HG02884 (cell line): ENCODE data around the gene CMTM5.
"Not testable (repeated sequence)": the region's sequence is repeated elsewhere in the genome, so short reads cannot be mapped to it uniquely, and the experiment has no call there.

ENCODE experiments used
- ATAC-seq: cut with Tn5 transposase; IDR thresholded peaks from one replicate; pipeline ENCODE4 v1.9.1; 2021; ENCODE audit warnings: mild to moderate bottlenecking, moderate library complexity; ENCODE audit not compliant: unreplicated experiment

Gene CMTM5

GRCh38 chr14:23377573-23378563 is 1.0 kb downstream of the CMTM5 start:
- no peak for ATAC-seq

GRCh38 chr14:23378612-23379220 is 1.9 kb downstream of the CMTM5 start:
- ATAC-seq, result no peak

DNA sequence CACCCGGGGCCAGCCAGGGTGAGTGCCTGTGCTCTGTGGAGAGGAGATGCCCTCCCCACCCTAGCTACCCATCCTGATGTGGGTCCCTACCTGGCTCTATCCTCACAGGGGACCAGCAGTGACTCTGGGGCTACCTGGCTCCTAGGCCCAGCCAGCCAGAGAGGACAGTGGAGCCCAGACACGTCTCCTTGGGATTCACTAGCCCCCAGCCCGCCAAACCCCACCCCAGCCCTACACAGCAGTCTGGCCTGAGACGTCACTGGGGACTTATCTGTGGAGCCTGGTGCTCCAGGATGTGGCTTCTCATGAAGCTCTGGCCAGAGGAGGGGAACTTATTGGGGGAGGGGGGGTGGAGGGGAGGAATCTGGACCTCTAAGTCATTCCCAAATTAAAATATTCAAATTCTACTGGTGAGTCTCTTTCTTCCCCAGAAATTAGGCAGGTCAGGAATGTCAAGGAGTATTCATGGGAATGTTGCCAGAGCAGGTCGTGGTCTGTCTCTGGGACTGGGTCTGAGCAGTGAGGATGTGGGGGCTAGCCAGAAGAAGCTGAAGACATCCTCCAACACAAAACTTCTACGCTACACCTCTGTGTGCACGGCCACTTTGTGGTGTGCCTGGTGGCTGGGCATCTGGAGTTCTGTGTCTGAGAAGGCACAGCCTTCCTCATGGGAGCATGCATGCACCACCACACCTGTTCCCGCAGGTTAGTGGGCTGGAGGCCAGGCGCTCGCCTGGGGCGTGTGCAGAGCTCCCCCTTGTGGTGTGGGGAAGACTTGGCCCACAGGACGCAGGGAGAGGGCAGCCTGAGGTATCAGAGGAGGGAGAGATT is 2.7 kb downstream of the CMTM5 start:
- ATAC-seq, result no peak

DNA sequence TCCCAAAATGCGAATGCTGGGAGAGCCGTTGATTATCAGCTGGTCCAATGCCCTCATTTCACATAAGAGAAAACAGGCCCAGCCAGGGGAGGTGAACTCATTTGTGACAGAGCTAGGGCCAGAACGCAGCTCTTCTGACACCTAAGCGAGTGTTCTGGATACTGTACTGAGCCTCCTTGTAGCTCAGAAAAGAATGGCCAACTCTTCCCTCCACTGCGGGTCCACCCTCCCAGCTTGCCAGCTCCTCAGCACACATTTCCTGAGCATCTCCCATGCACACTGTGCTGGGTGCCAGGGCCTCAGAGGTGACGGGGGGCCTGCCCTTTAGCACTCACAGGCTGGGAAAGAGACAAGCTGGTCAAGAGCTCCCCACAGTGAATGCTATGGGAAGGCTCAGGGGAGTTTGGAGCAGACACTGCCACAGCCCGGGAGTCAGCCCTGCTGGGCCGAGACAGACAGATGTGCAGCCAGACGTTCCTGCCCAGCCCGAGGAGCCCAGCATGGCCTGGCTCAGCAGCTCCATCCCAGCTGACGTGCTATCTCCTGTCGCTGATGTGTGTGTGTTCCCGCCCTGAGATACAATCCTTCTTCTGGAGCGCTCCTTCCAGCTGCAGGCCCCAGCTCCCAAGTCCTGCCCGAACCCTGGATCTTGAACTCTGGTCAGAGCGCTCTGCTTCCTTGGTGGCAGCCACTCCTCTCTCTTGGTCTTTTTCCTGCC is 3.5 kb downstream of the CMTM5 start:
- ATAC-seq, result no peak

DNA sequence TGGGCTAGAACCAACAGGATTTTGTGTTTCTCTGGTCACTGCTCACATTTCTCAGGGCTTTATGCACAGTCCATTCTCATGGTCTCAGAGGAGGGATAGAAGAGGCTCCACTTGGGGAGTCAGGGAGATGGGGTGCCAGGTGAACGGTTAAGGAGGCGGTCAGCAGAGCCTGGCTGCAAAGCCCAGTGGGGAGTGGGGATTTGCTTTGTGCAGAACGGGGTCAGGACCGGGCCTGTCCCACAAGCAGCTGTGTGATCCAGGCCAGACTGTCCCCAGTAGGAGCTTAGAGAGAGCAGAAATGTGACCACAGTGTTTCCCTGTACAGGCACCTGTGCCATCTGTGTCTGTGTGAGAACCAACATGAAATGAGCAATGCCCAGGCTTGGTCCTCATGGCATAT is 4.1 kb downstream of the CMTM5 start:
- no peak for ATAC-seq

GRCh38 chr14:23381871-23382270 is 5.0 kb downstream of the CMTM5 start:
- no peak for ATAC-seq

DNA sequence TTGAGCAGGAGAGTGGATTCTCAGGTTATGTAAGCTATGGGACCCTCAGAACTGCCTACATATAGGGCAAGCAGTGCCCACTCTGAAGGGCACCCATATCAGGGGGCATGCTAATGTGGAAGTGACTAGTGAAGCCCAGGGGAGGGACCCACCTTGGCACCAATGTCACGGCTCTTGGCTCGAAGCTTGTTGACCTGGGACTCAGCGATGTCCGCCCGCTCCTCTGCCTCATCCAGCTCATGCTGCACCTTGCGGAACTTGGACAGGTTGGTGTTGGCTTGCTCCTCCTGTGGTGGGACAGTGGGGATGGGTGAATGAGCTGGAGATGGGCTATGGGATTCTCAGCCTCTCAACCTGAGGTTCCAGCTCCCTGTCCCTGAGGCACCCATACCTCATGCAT is 5.4 kb downstream of the CMTM5 start:
- no peak for ATAC-seq

- no peak for ATAC-seq
Observed at GRCh38 chr14:23382731-23383440, 6.0 kb downstream of the CMTM5 start.

GRCh38 chr14:23384364-23385080 is 7.7 kb downstream of the CMTM5 start:
- ATAC-seq, result no peak

- ATAC-seq, result no peak
Observed at GRCh38 chr14:23385244-23385641, 8.4 kb downstream of the CMTM5 start.

DNA sequence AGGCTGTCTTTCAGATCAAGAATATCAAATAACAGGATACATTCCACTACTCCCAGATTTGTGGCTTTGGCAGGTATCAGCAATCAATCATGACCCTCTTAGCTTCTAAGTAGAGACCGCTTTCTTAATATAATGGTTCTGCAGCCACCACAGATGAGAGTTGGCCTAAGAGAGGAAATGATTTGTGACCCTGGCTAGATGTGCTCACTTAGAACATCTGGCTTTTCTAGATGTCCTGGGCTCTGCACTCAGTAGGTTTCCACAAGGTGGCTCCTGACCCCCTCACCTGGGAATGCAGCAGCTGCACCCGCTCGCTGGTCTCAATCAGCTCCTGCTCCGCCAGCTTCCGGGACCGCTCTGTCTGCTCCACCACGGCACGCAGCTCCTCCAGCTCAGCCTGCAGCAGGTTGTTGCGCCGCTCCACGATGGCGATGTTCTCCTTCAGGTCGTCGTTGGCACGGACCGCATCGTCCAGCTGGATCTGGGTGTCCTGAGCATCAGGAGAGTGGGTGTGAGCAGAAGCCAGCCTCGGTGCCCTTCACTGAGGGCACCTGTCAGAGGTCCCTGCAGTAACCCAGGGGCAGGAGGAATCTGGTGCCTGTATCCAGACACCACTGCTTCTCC is 8.9 kb downstream of the CMTM5 start:
- no peak for ATAC-seq

DNA sequence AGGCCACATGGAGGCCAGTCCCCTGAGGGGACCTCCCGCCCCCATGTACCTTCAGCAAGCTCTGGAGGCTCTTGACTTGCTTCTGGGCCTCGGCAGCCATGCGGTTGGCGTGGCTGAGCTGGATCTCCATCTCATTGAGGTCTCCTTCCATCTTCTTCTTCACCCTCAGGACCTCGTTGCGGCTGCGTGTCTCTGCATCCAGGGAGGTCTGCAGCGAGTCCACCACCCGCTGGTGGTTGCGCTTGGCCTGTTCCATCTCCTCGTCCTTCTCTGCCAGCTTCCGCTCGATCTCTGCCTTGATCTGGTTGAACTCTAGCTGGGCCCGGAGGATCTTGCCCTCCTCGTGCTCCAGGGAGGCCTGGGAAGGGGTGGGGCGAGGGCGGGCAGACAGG is 9.4 kb downstream of the CMTM5 start:
- not testable (repeated sequence) for ATAC-seq

GRCh38 chr14:23386999-23387398 is 10.2 kb downstream of the CMTM5 start:
- ATAC-seq, result no peak

DNA sequence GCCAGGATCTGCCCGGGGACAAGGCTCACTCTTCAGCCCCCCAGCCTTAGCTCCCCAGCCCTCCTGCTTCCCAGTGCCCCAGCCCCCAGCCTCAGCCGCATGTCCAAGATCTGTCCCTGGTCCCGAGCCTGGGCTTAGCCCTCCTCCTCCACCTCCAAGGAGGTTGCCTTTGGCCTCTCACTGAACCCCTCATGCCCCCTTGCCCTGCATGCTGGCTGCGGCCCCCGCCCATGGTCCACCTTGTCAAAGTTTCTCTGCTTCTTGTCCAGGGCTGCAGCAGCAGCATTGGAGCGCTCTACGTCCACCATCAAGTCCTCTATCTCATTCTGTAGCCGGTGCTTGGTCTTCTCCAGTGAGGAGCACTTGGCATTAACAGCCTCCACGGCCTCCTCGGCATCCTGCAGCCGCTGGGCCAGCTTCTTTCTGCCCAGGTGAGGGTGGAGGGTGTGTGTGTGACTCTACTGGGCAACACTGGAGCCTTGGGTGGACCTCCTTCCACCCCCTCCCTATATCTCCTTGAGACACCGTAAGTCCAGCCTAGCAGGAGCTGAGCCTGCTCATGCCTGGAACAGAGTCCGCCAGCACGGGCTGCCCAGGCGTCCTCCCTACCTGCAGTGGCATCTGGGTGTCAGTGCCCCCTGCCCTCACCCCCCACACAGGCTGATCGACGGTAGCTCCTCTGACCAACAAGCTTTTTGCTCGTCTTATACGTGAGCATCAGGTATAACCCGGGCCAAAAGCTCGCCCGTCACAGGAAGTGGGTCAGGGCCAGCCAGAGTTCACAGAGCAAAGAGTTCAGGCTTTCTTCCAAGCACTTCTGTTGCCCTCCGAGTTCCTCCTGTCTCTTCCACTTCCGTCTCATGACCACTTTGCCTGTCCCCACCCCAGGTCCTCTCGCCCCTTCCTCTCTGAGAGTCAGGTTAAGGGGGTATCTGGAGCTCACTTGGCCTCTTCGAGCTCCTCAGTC is 11.4 kb downstream of the CMTM5 start:
- no peak for ATAC-seq

- ATAC-seq, result no peak
Observed at GRCh38 chr14:23388996-23389395, 12.2 kb downstream of the CMTM5 start.

- no peak for ATAC-seq
Observed at GRCh38 chr14:23389396-23389795, 12.6 kb downstream of the CMTM5 start.

- not testable (repeated sequence) for ATAC-seq
Observed at GRCh38 chr14:23389871-23390270, 13.0 kb downstream of the CMTM5 start.

- no peak for ATAC-seq
Observed at GRCh38 chr14:23392613-23393012, 15.8 kb downstream of the CMTM5 start.
